VCaP (cell line): ENCODE data around the gene PRR18.
A peak's percentile ranks its signal among the peaks of the same experiment; 100 is the strongest.

Experiments
- H3K27ac ChIP-seq: fragments of 450-650 bp; 2 replicates; pipeline ENCODE4 v1.5.1; 2017
- TF ChIP-seq, protein P1 (sequence below): fragments of 450-650 bp; conservative IDR thresholded peaks from 2 replicates; pipeline ENCODE4 v1.5.1; 2017; ENCODE audit warnings: mild to moderate bottlenecking, moderate library complexity

Gene PRR18

DNA sequence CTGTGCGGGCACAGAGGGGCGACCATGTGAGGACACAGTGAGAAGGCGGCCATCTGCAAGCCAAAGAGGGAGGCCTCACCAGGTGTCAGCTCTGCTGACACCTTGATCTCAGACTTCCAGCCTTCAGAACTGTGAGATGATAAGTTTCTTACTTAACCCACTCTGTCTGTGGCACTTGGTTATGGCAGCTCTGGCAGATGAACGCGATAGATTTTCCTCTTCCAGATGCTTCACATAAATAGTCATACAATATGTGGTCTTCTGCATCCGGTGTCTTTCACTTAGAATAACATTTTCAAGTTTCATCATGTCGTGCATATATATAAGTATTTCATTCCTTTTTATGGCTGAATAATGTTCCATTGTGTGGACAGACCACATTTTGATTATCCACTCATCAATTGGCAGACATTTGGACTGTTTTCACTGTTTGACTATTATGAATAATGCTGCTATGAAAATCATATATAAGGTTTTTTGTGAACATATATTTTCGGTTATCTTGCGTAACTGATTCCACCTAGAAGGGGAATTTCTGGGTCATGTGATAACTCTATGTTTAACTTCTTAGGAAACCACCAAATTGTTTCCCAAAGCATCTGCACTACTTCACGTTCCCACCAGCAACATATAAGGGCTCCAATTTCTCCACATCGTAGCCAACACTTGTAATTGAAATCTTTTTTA lies 30.2 kb downstream of the PRR18 start:
- H3K27ac ChIP-seq = no peak overlapping the region

GRCh38 chr6:166277018-166277417 lies 31.2 kb downstream of the PRR18 start:
- H3K27ac ChIP-seq = no peak overlapping the region
- TF ChIP-seq, protein P1, sequence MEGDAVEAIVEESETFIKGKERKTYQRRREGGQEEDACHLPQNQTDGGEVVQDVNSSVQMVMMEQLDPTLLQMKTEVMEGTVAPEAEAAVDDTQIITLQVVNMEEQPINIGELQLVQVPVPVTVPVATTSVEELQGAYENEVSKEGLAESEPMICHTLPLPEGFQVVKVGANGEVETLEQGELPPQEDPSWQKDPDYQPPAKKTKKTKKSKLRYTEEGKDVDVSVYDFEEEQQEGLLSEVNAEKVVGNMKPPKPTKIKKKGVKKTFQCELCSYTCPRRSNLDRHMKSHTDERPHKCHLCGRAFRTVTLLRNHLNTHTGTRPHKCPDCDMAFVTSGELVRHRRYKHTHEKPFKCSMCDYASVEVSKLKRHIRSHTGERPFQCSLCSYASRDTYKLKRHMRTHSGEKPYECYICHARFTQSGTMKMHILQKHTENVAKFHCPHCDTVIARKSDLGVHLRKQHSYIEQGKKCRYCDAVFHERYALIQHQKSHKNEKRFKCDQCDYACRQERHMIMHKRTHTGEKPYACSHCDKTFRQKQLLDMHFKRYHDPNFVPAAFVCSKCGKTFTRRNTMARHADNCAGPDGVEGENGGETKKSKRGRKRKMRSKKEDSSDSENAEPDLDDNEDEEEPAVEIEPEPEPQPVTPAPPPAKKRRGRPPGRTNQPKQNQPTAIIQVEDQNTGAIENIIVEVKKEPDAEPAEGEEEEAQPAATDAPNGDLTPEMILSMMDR = no peak

More for the DNA sequence above, 30.2 kb downstream of the PRR18 start:
- TF ChIP-seq, protein P1 = no peak

DNA sequence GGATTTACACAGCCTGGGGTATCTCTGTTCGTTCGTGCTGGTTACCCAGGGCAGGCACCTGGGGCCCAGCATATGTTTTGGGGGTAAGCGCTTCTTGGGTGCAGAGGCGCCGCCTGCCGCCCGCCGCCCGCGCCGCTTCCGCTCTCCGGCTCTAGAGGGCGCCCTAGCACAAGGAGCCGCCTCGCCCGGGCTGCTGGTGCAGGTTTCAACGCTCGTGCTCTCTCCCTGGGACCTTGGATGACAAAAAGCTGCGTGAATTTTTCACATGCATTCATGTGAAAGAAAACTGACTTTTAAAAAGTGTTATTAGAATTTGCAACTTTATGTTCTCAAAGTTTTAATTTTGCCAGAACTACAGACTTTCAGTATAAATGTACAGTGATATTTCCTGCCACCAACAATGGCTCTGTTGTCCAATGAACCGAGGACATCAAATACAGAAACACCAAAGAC lies 32.5 kb downstream of the PRR18 start:
- TF ChIP-seq, protein P1 = peak; percentile 99
- no peak overlapping the region for H3K27ac ChIP-seq

DNA sequence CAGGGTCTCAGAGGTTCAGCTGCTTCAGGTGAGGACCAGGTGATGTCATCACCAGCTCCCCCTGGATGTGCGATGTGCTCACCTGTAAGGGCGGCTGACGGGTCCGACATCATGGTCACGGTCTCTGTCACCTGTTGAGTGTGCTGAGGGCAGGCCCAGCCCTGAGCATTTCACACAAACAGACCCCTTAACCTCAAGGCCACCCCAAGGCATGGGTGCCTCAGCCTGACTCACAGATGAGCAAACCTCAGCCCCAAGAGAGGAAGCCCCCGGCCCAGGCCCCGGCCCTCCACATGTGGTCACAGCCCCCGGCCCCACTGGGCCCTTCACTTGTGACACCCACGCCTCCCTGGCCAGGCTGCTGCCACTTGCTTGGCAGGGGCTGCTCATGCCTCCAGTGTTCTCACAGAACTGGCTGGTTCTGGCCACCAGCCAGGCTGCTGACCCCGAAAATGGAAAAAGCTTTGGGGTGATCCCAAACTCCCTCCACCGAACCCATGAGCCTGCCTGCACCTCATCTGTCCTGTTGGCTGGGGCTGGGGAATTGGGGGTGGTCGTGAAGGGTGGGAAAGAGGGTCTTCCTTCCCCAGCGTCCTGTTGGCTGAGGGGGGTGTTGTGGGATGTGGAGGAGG lies 33.3 kb downstream of the PRR18 start:
- H3K27ac ChIP-seq = no peak overlapping the region
- TF ChIP-seq, protein P1 = no peak

GRCh38 chr6:166274163-166274562 lies 34.0 kb downstream of the PRR18 start:
- TF ChIP-seq, protein P1 = no peak
- H3K27ac ChIP-seq = no peak overlapping the region

DNA sequence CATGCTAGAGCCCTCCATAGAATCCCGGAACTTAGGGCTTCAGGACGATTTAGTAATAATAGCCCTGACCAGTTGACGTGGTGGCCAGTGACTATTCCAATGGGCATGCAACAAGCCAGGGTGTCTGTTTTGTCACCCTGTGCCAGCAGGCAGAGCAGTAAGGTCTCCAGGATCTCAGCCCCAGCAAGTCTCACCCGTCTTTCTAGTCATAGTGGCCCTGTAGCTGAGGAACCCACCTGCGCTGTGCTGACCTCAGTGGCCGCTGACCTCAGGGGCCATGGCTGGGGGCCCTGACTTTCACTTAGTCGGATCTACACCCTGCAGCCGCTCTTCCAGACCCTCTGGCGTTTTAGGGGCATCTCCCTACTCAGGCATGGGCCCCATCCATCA lies 36.8 kb downstream of the PRR18 start:
- H3K27ac ChIP-seq = no peak overlapping the region
- TF ChIP-seq, protein P1 = no peak

- no peak overlapping the region for H3K27ac ChIP-seq
- TF ChIP-seq, protein P1 = no peak
Measured at GRCh38 chr6:166270706-166271375, 37.4 kb downstream of the PRR18 start.
